Stomach (tissue), 9 donors: Measurements from ENCODE around the gene GLRA2. TPM values are rescaled to one million over a fixed set of nuclear protein-coding genes. Genes with fewer than 3 reads are reported as not detected.
A peak's percentile ranks its signal among the peaks of the same experiment; 100 is the strongest.
"Not testable (repeated sequence)": the region's sequence is repeated elsewhere in the genome, so short reads cannot be mapped to it uniquely, and the experiment has no call there.

Experiments used
- DNase-seq, 2 donors: peaks; one replicate each; pipeline versions ENCODE4 v3.0.0 to v3.0.0-alpha.2; 2013 to 2019
- H3K27ac ChIP-seq, 5 donors: fragments of 200-600 bp in 4 of 5; sonication (generic) in 4 of 5; one replicate each; pipeline ENCODE4 v1.5.1; 2013 to 2019; ENCODE audit warnings: mild to moderate bottlenecking in 1 of 5, moderate library complexity in 1 of 5
- H3K27me3 ChIP-seq, 3 donors: fragments of 200-600 bp; sonication (generic); one replicate each; pipeline ENCODE4 v1.5.1; 2017 to 2019; ENCODE audit warnings: mixed run types in 1 of 3
- H3K36me3 ChIP-seq, 4 donors: fragments of 200-600 bp; sonication (generic); 1 replicate in 3 of 4; 2 replicates in 1 of 4; pipeline ENCODE4 v1.5.1; 2016 to 2019
- H3K4me1 ChIP-seq, 4 donors: fragments of 200-600 bp; sonication (generic); one replicate each; pipeline ENCODE4 v1.5.1; 2016 to 2019
- H3K4me3 ChIP-seq, 4 donors: fragments of 200-600 bp; sonication (generic) in 3 of 4; one replicate each; pipeline ENCODE4 v1.5.1; 2016 to 2019; ENCODE audit warnings: mild to moderate bottlenecking in 1 of 4
- H3K9me3 ChIP-seq, 4 donors: fragments of 200-600 bp; sonication (generic); one replicate each; pipeline ENCODE4 v1.5.1; 2016 to 2019
- EP300 ChIP-seq: sonication (generic); formaldehyde crosslinking; IDR thresholded peaks from one replicate; pipeline ENCODE4 v1.6.1; 2017; ENCODE audit warnings: antibody characterized with exemption
- POLR2A ChIP-seq, 4 donors: fragments of 450-650 bp; IDR thresholded peaks; one replicate each; pipeline ENCODE4 v1.6.1; 2016; ENCODE audit warnings: antibody characterized with exemption in 4 of 4, control low read depth in 2 of 4, mild to moderate bottlenecking in 1 of 4, moderate library complexity in 1 of 4
- POLR2AphosphoS5 ChIP-seq, 3 donors: sonication (generic); formaldehyde crosslinking; IDR thresholded peaks; one replicate each; pipeline ENCODE4 v1.6.1; 2016; ENCODE audit warnings: antibody characterized with exemption in 3 of 3
- WGBS, 5 donors: extraction: QIAGEN DNeasy Blood & Tissue Kit in 3 of 5; methylation state at CpG; one replicate each; pipeline versions ENCODE4 v1.1.5 to v1.1.7; 2013 to 2018; 5-methylcytosine and 5-hydroxymethylcytosine counted together
- intact Hi-C: fragments of 100-400 bp; cut with DNase I; formaldehyde crosslinking; loops from one replicate; pipeline ENCODE4 v1.15.1; 2023; ENCODE audit warnings: low total_unique reads
- polyA plus RNA-seq, 3 donors: library from polyadenylated mRNA; stranded (reverse); fragments of 200-250 nt; gene quantifications; one replicate each; pipeline ENCODE4 v1.2.3, GENCODE V29; 2013
- total RNA-seq, 5 donors: library from RNA; depleted of rRNA; stranded (reverse); fragments of >200 nt; gene quantifications; one replicate each; pipeline versions ENCODE4 v1.1.0 to v1.2.3, GENCODE V29; 2014 to 2016
- TF ChIP-seq, protein P1 (sequence below), 7 experiments: fragments of 450-650 bp in 4 of 7; fragments of 200-600 bp in 3 of 7; sonication (generic) in 3 of 7; IDR thresholded peaks; one replicate each; pipeline ENCODE4 v1.5.1; 2016 to 2019; ENCODE audit warnings: antibody characterized with exemption in 7 of 7, control low read depth in 2 of 7, mild to moderate bottlenecking in 1 of 7
- donor health status: healthy with polysubstance abuse.
- donor health status: Bipolar disorder and iron deficiency.
- donor health status: healthy.

GLRA2 gene
- total and polyA plus RNA-seq, 8 donors = 2.6 TPM; not detected in 7

DNA sequence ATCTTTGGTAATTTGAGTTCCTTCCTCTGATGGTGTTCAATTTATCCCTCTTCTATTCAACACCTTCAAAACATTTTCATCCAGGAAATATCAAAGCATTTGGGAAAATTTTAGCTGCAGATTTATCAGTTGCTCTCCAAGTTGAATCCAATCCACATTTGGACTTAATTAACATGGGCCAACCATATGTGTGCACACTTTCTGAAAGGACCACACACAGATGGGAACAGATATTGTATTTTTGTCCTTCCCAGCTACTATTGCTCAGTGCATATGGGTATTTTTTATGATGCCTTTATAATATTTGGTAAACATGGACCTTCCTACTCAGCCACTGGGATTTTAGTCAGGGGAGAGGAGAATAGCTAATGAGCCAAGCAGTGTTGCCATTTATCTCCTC, 65.2 kb downstream of the GLRA2 start:
- Histone ChIP-seq H3K27me3 (no peaks in the 10 kb centered on the region), H3K4me3 (no peak overlapping the region), H3K9me3 (no peaks in the 10 kb centered on the region), H3K4me1 (no peaks in the 10 kb centered on the region), H3K27ac (no peak overlapping the region), H3K36me3 (no peaks in the 10 kb centered on the region)
- no peak for TF ChIP-seq POLR2A (IDR thresholded peaks at IDR 0.05)
- no peak for TF ChIP-seq POLR2AphosphoS5 (IDR thresholded peaks at IDR 0.05)
- TF ChIP-seq, protein P1, sequence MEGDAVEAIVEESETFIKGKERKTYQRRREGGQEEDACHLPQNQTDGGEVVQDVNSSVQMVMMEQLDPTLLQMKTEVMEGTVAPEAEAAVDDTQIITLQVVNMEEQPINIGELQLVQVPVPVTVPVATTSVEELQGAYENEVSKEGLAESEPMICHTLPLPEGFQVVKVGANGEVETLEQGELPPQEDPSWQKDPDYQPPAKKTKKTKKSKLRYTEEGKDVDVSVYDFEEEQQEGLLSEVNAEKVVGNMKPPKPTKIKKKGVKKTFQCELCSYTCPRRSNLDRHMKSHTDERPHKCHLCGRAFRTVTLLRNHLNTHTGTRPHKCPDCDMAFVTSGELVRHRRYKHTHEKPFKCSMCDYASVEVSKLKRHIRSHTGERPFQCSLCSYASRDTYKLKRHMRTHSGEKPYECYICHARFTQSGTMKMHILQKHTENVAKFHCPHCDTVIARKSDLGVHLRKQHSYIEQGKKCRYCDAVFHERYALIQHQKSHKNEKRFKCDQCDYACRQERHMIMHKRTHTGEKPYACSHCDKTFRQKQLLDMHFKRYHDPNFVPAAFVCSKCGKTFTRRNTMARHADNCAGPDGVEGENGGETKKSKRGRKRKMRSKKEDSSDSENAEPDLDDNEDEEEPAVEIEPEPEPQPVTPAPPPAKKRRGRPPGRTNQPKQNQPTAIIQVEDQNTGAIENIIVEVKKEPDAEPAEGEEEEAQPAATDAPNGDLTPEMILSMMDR (IDR thresholded peaks at IDR 0.05) = no peak
- TF ChIP-seq EP300 = no peak
- DNase-seq = no peak
- intact Hi-C loops = no loop called here

GRCh38 chrX:14598330-14598729, 69.0 kb downstream of the GLRA2 start:
- Histone ChIP-seq H3K9me3 (no peaks in the 10 kb centered on the region), H3K36me3 (no peaks in the 10 kb centered on the region), H3K4me1 (no peaks in the 10 kb centered on the region), H3K27me3 (no peaks in the 10 kb centered on the region), H3K4me3 (no peak overlapping the region), H3K27ac (no peak overlapping the region)
- DNase-seq = no peak
- intact Hi-C loops = no loop called here
- TF ChIP-seq EP300 (no peak), POLR2A (IDR thresholded peaks at IDR 0.05) (no peak), POLR2AphosphoS5 (IDR thresholded peaks at IDR 0.05) (no peak)
- TF ChIP-seq, protein P1 (IDR thresholded peaks at IDR 0.05) = no peak
- WGBS, 5 donors = 33 to 70% (median 47%) methylated on average over 3 of the region's 3 CpGs

DNA sequence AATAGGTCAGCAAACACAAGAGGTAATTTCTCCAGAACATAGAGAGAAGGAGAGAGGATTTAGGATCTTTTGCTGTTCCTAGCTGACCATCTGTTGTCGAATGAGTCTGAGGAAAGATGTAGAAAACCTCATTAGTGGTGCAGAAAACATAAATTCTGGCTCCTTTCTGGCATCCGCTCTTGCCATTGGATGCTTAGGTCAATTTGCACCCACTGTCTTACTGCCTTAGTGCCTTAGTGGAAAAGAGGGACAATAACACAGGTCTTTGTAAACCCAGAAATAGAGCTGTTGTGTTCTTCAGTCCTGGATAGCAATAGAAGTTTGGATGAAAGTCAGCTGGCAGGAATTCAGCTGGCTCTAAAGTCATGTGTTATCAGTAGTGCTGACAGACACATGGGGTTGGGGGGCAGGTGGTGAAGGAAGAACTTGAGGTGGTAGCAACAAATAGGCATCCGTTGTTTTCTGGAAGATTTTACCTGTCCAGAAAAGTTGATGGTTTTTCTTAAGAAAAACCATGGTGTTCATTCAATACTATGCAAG, 78.2 kb downstream of the GLRA2 start:
- peaks cover 0 to 3% (median 0%) of the 10 kb centered on the region in 4 donors for H3K9me3 ChIP-seq
- TF ChIP-seq POLR2A (IDR thresholded peaks at IDR 0.05) = no peak
- TF ChIP-seq EP300 = no peak
- TF ChIP-seq, protein P1 (IDR thresholded peaks at IDR 0.05) = no peak
- TF ChIP-seq POLR2AphosphoS5 (IDR thresholded peaks at IDR 0.05) = no peak
- H3K36me3 ChIP-seq = no peaks in the 10 kb centered on the region
- H3K27me3 ChIP-seq = no peaks in the 10 kb centered on the region
- DNase-seq = no peak
- no peaks in the 10 kb centered on the region for H3K4me1 ChIP-seq
- 64 to 87% (median 78%) methylated on average over 3 of the region's 3 CpGs for WGBS, 5 donors
- no peak overlapping the region for H3K4me3 ChIP-seq
- no peak overlapping the region for H3K27ac ChIP-seq
- intact Hi-C loops = no loop called here

DNA sequence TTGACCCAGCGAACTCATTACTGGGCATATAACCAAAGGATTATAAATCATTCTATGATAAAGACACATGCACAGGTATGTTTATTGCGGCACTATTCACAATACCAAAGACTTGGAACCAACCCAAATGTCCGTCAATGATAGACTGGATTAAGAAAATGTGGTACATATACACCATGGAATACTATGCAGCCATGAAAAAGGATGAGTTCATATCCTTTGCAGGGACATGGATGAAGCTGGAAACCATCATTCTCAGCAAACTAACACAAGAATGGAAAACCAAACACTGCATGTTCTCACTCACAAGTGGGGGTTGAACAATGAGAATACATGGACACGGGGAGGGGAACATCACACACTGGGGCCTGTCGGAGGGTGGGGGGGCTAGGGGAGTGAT, 83.1 kb downstream of the GLRA2 start:
- 81 to 98% (median 89%) methylated on average over 5 of the region's 5 CpGs for WGBS, 5 donors
- H3K4me1 ChIP-seq, H3K9me3 ChIP-seq, H3K4me3 ChIP-seq, H3K36me3 ChIP-seq, H3K27me3 ChIP-seq, intact Hi-C loops, DNase-seq, H3K27ac ChIP-seq: not testable (repeated sequence)

DNA sequence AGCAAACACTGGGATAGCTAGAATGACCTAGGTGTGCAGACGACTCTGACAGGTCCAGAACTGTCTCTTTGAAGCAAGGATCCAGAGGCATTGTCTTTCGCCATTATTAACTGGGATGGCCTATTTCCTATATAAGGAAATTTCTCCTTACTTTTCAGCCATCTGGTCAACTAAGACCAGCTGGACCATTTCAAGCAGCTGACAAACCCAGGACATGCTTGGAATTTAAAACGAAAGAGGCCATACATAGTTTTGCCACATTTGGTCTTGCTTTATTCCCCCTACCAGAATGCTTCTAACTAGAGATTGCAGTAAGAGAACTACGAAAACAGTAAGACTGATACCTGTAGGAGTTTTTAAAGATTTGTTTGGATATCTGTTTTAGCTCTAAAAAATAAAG, 87.0 kb downstream of the GLRA2 start:
- DNase-seq = peak in 1 of 2 donors; percentile 59
- intact Hi-C loops = no loop called here
- H3K4me1 ChIP-seq = no peaks in the 10 kb centered on the region
- WGBS, 5 donors = 54 to 79% (median 60%) methylated on average over 3 to 4 of the region's 4 CpGs
- no peak for TF ChIP-seq EP300
- TF ChIP-seq POLR2AphosphoS5 (IDR thresholded peaks at IDR 0.05) = no peak
- no peak for TF ChIP-seq POLR2A (IDR thresholded peaks at IDR 0.05)
- TF ChIP-seq, protein P1 (IDR thresholded peaks at IDR 0.05) = no peak
- no peaks in the 10 kb centered on the region for H3K27me3 ChIP-seq
- H3K9me3 ChIP-seq = peaks cover 0 to 5% (median 0%) of the 10 kb centered on the region in 4 donors
- H3K36me3 ChIP-seq = no peaks in the 10 kb centered on the region
- no peak overlapping the region for H3K4me3 ChIP-seq
- no peak overlapping the region for H3K27ac ChIP-seq
